Suppressor macrophage treated with lipopolysaccharide for 4 hours (primary cell): Measurements from ENCODE around the gene VSX1.

Source experiments
- DNase-seq: peaks from one replicate; pipeline ENCODE4 v3.0.0-alpha.2; 2020

VSX1 gene

GRCh38 chr20:25087186-25087929, 5.4 kb upstream of the VSX1 start:
- no peak for DNase-seq

- no peak for DNase-seq
Measured at GRCh38 chr20:25085756-25086495, 4.0 kb upstream of the VSX1 start.

- no peak for DNase-seq
Measured at GRCh38 chr20:25084626-25085187, 2.8 kb upstream of the VSX1 start.

GRCh38 chr20:25083773-25084625, 2.1 kb upstream of the VSX1 start:
- DNase-seq = no peak

GRCh38 chr20:25083141-25083772, 1.3 kb upstream of the VSX1 start:
- no peak for DNase-seq

GRCh38 chr20:25082498-25082873, 545 bp upstream of the VSX1 start:
- DNase-seq = no peak

- no peak for DNase-seq
Measured at GRCh38 chr20:25081065-25081729, 744 bp downstream of the VSX1 start.

GRCh38 chr20:25079171-25079570, 2.8 kb downstream of the VSX1 start:
- no peak for DNase-seq

GRCh38 chr20:25078662-25079061, 3.3 kb downstream of the VSX1 start:
- no peak for DNase-seq

GRCh38 chr20:25077610-25078169, 4.3 kb downstream of the VSX1 start:
- peak; percentile 46 for DNase-seq

GRCh38 chr20:25076731-25077609, 5.0 kb downstream of the VSX1 start:
- no peak for DNase-seq

GRCh38 chr20:25076201-25076600, 5.7 kb downstream of the VSX1 start:
- DNase-seq = no peak

- DNase-seq = no peak
Measured at GRCh38 chr20:25073544-25073943, 8.4 kb downstream of the VSX1 start.

GRCh38 chr20:25072226-25072811, 9.6 kb downstream of the VSX1 start:
- DNase-seq = no peak

GRCh38 chr20:25071734-25072133, 10.2 kb downstream of the VSX1 start:
- DNase-seq = no peak

GRCh38 chr20:25070821-25071473, 11.0 kb downstream of the VSX1 start:
- DNase-seq = no peak

GRCh38 chr20:25067102-25067987, 14.6 kb downstream of the VSX1 start:
- no peak for DNase-seq

- no peak for DNase-seq
Measured at GRCh38 chr20:25066386-25066785, 15.6 kb downstream of the VSX1 start.
